Islet precursor cell (in vitro differentiated cells): ENCODE results near the gene HSPB8.
A peak's percentile ranks its signal among the peaks of the same experiment; 100 is the strongest.

Experiments used
- DNase-seq: peaks from one replicate; pipeline ENCODE4 v3.0.0-alpha.2; 2018

The HSPB8 gene

GRCh38 chr12:119171691-119172425 lies 6.9 kb upstream of the HSPB8 start:
- DNase-seq: no peak

GRCh38 chr12:119175081-119175480 lies 3.6 kb upstream of the HSPB8 start:
- DNase-seq: no peak

GRCh38 chr12:119176267-119177055 lies 2.3 kb upstream of the HSPB8 start:
- peak; percentile 99 for DNase-seq

GRCh38 chr12:119177056-119177325 lies 1.7 kb upstream of the HSPB8 start:
- peak; percentile 52 for DNase-seq

GRCh38 chr12:119177724-119178380 lies 879 bp upstream of the HSPB8 start:
- peak; percentile 74 for DNase-seq

- DNase-seq: peak; percentile 98
These were observed 747 bp downstream of the HSPB8 start for GRCh38 chr12:119179335-119180021.

- peak; percentile 88 for DNase-seq
These were observed 1.8 kb downstream of the HSPB8 start for GRCh38 chr12:119180380-119181040.

- peak; percentile 53 for DNase-seq
These were observed 2.5 kb downstream of the HSPB8 start for GRCh38 chr12:119181202-119181601.

GRCh38 chr12:119181944-119182343 lies 3.2 kb downstream of the HSPB8 start:
- DNase-seq: peak; percentile 57

- peak; percentile 79 for DNase-seq
These were observed 4.2 kb downstream of the HSPB8 start for GRCh38 chr12:119182701-119183493.

- DNase-seq: peak; percentile 68
These were observed 5.4 kb downstream of the HSPB8 start for GRCh38 chr12:119183942-119184695.

GRCh38 chr12:119195256-119195655 lies 16.5 kb downstream of the HSPB8 start:
- DNase-seq: no peak

- DNase-seq: no peak
These were observed 19.7 kb downstream of the HSPB8 start for GRCh38 chr12:119198440-119198839.

- no peak for DNase-seq
These were observed 21.9 kb downstream of the HSPB8 start for GRCh38 chr12:119200601-119201000.

- peak; percentile 54 for DNase-seq
These were observed 23.2 kb downstream of the HSPB8 start for GRCh38 chr12:119201789-119202543.

- peak; percentile 64 for DNase-seq
These were observed 23.8 kb downstream of the HSPB8 start for GRCh38 chr12:119202544-119202943.

GRCh38 chr12:119204131-119204530 lies 25.4 kb downstream of the HSPB8 start:
- peak; percentile 60 for DNase-seq

- peak; percentile 52 for DNase-seq
These were observed 26.0 kb downstream of the HSPB8 start for GRCh38 chr12:119204671-119205285.

- DNase-seq: peak; percentile 45
These were observed 27.8 kb downstream of the HSPB8 start for GRCh38 chr12:119206348-119207062.
